GM11168 (cell line): Measurements from ENCODE around the gene SLC2A8.

Experiments used
- in situ Hi-C: fragments of 300-500 bp; cut with MboI; formaldehyde crosslinking; loops from one replicate; pipeline ENCODE4 v1.12.0; 2022; ENCODE audit warnings: low sequenced_read_pairs; ENCODE audit not compliant: unreplicated experiment

Gene SLC2A8

GRCh38 chr9:127396808-127397645 lies at the start of gene SLC2A8:
SLC2A8 (plus strand) TSS chr9:127397169; CDS start chr9:127397231, 62 bp downstream.
- in situ Hi-C loops = loop anchor here (5.0 to 25.0 kb wide), 2 partner anchors 185 to 460 kb away; no protein-coding TSS in a partner anchor

GRCh38 chr9:127347831-127348776 lies 48.9 kb upstream of the SLC2A8 start:
- in situ Hi-C loops = no loop called here

GRCh38 chr9:127349483-127350113 lies 47.4 kb upstream of the SLC2A8 start:
- in situ Hi-C loops = no loop called here

- in situ Hi-C loops = no loop called here
Measured at GRCh38 chr9:127351182-127352166, 45.5 kb upstream of the SLC2A8 start.

GRCh38 chr9:127353882-127354281 lies 43.1 kb upstream of the SLC2A8 start:
- in situ Hi-C loops = no loop called here

GRCh38 chr9:127356906-127357305 lies 40.1 kb upstream of the SLC2A8 start:
- in situ Hi-C loops = no loop called here

- in situ Hi-C loops = no loop called here
Measured at GRCh38 chr9:127358023-127358535, 38.9 kb upstream of the SLC2A8 start.

- in situ Hi-C loops = no loop called here
Measured at GRCh38 chr9:127358770-127359169, 38.2 kb upstream of the SLC2A8 start.

- in situ Hi-C loops = no loop called here
Measured at GRCh38 chr9:127360250-127360649, 36.7 kb upstream of the SLC2A8 start.

GRCh38 chr9:127360829-127361228 lies 36.1 kb upstream of the SLC2A8 start:
- in situ Hi-C loops = no loop called here

- in situ Hi-C loops = no loop called here
Measured at GRCh38 chr9:127361561-127361960, 35.4 kb upstream of the SLC2A8 start.

GRCh38 chr9:127362829-127363228 lies 34.1 kb upstream of the SLC2A8 start:
- in situ Hi-C loops = no loop called here

- in situ Hi-C loops = no loop called here
Measured at GRCh38 chr9:127365461-127365860, 31.5 kb upstream of the SLC2A8 start.

- in situ Hi-C loops = no loop called here
Measured at GRCh38 chr9:127366594-127366993, 30.4 kb upstream of the SLC2A8 start.

- in situ Hi-C loops = no loop called here
Measured at GRCh38 chr9:127368852-127369402, 28.0 kb upstream of the SLC2A8 start.

GRCh38 chr9:127369428-127369827 lies 27.5 kb upstream of the SLC2A8 start:
- in situ Hi-C loops = no loop called here

GRCh38 chr9:127370147-127370579 lies 26.8 kb upstream of the SLC2A8 start:
- in situ Hi-C loops = no loop called here

GRCh38 chr9:127370672-127371648 lies 26.0 kb upstream of the SLC2A8 start:
- in situ Hi-C loops = no loop called here
